HepG2 (cell line): Measurements from ENCODE around the gene PDE5A. TPM values are rescaled to one million over a fixed set of nuclear protein-coding genes. Genes with fewer than 3 reads are reported as not detected.

ENCODE experiments used
- ATAC-seq: fragments of 200-7000 bp; cut with Tn5 transposase; 3 replicates; pipeline ENCODE4 v1.9.1; 2020; ENCODE audit warnings: mild to moderate bottlenecking, moderate library complexity
- BruUV-seq: library from RNA; stranded (reverse); fragments of 400-500 nt; replicated peaks from 2 replicates; lab custom pipeline; 2021; lab: Mats Ljungman, UMichigan
- CTCF ChIA-PET: fragments of 300-600 bp; formaldehyde crosslinking; extraction: SDS; loops from one replicate; lab custom pipeline; 2021; ENCODE audit warnings: low total read pairs, inconsistent platforms, low intra/inter-chr PET ratio; lab: Yijun Ruan, JAX
- POLR2A ChIA-PET: fragments of 350-600 bp; sonication (Branson Sonifier 250); formaldehyde crosslinking; loops from one replicate; lab custom pipeline; 2020; ENCODE audit warnings: antibody characterized with exemption, inconsistent platforms; lab: Yijun Ruan, JAX
- DNase-seq: peaks from one replicate; pipeline ENCODE4 v3.0.0-alpha.2; 2015; ENCODE audit warnings: low spot score
- FAIRE-seq: peaks from 3 replicates; lab custom pipeline; 2011; peaks lifted over from hg19 to GRCh38; lab: Jason Lieb, UNC
- H2AFZ ChIP-seq: one replicate; pipeline ENCODE4 v1.6.1; 2011; ENCODE audit warnings: low read length, inconsistent platforms
- H3K27ac ChIP-seq: fragments of 300-600 bp; 3 replicates; pipeline ENCODE4 v1.8.0; 2011; ENCODE audit warnings: mixed run types, mild to moderate bottlenecking, mixed read lengths, low read length, inconsistent platforms; ENCODE audit not compliant: insufficient read depth; ENCODE audit errors: extremely low read length
- H3K27me3 ChIP-seq, 2 experiments: fragments of 200-600 bp in 1 of 2; 2 replicates in 1 of 2; 3 replicates in 1 of 2; pipeline versions ENCODE4 v1.6.0 to v1.8.0; 2011; ENCODE audit warnings: low read length in 2 of 2, mild to moderate bottlenecking in 2 of 2, moderate library complexity in 2 of 2, inconsistent platforms in 1 of 2; ENCODE audit not compliant: insufficient read depth in 2 of 2, control insufficient read depth in 1 of 2
- H3K36me3 ChIP-seq, 2 experiments: fragments of 200-600 bp in 1 of 2; replicated peaks in 1 of 2; 2 replicates in 1 of 2; 3 replicates in 1 of 2; pipeline versions ENCODE4 v1.5.1 to v1.8.0; 2011; ENCODE audit warnings: low read length in 2 of 2, inconsistent platforms in 1 of 2; ENCODE audit not compliant: insufficient read depth in 2 of 2, control insufficient read depth in 1 of 2
- H3K4me1 ChIP-seq: 2 replicates; pipeline ENCODE4 v1.5.1; 2012; ENCODE audit warnings: low read length, inconsistent platforms; ENCODE audit not compliant: insufficient read depth
- H3K4me2 ChIP-seq: 2 replicates; pipeline ENCODE4 v1.6.0; 2011; ENCODE audit warnings: low read depth, low read length, inconsistent platforms
- H3K4me3 ChIP-seq, 3 experiments: fragments of 200-600 bp in 1 of 3; sonication (generic), shearing (Covaris generic) in 1 of 3; replicated peaks in 1 of 3; 2 replicates each; pipeline ENCODE4 v1.5.1; 2011 to 2016; ENCODE audit warnings: low read length in 3 of 3, inconsistent platforms in 2 of 3, low read depth in 2 of 3, mild to moderate bottlenecking in 2 of 3, control low read depth in 1 of 3, mixed read lengths in 1 of 3; ENCODE audit not compliant: insufficient read depth in 1 of 3
- H3K79me2 ChIP-seq: one replicate; pipeline ENCODE4 v1.6.1; 2011; ENCODE audit warnings: low read length, inconsistent platforms; ENCODE audit not compliant: insufficient read depth
- H3K9ac ChIP-seq: 2 replicates; pipeline ENCODE4 v1.6.0; 2011; ENCODE audit warnings: mild to moderate bottlenecking, low read depth, low read length, inconsistent platforms; ENCODE audit not compliant: insufficient read depth
- H3K9me3 ChIP-seq: 2 replicates; pipeline ENCODE4 v1.5.1; 2012; ENCODE audit warnings: mild to moderate bottlenecking, low read length
- H4K20me1 ChIP-seq: 2 replicates; pipeline ENCODE4 v1.6.0; 2011; ENCODE audit warnings: inconsistent platforms, mild to moderate bottlenecking, low read length, moderate library complexity; ENCODE audit not compliant: insufficient read depth
- CTCF ChIP-seq: sonication (generic); formaldehyde crosslinking; IDR thresholded peaks from 2 replicates; pipeline ENCODE4 v1.5.0; 2020; ENCODE audit warnings: mild to moderate bottlenecking, missing genetic modification reagents, moderate library complexity
- HOMEZ ChIP-seq: IDR thresholded peaks from 2 replicates; pipeline ENCODE4 v1.6.1; 2016; ENCODE audit warnings: low read depth
- SMAD1 ChIP-seq: sonication (generic); formaldehyde crosslinking; IDR thresholded peaks from 2 replicates; pipeline ENCODE4 v1.4.0; 2020; ENCODE audit warnings: missing genetic modification reagents, low read depth, mild to moderate bottlenecking, borderline replicate concordance
- STAG1 ChIP-seq: sonication (generic); formaldehyde crosslinking; IDR thresholded peaks from 2 replicates; pipeline ENCODE4 v1.4.0; 2020; ENCODE audit warnings: missing genetic modification reagents
- ZFP1 ChIP-seq: IDR thresholded peaks from 2 replicates; pipeline ENCODE4 v1.6.1; 2016
- ZNF224 ChIP-seq: sonication (generic); formaldehyde crosslinking; IDR thresholded peaks from 2 replicates; pipeline ENCODE4 v1.5.0; 2020; ENCODE audit warnings: mild to moderate bottlenecking, missing genetic modification reagents
- in situ Hi-C: cut with HindIII; loops from 2 replicates; pipeline ENCODE4 v1.10.0; 2017; ENCODE audit warnings: low pct_unique_long_range_greater_than_20kb; ENCODE audit not compliant: extremely low pct_ligation_motif_present
- intact Hi-C: fragments of 100-400 bp; cut with micrococcal nuclease; formaldehyde crosslinking; loops from one replicate; pipeline ENCODE4 v1.10.0; 2022; ENCODE audit not compliant: unreplicated experiment
- polyA plus RNA-seq, 8 experiments: library from polyadenylated mRNA; depleted of rRNA in 3 of 8; stranded (reverse) in 7 of 8; unstranded in 1 of 8; fragments of >200 nt; fragmentation: Illumina TruSeq in 4 of 8; extraction: Trizol in 4 of 8; gene quantifications; 2 replicates each; pipeline versions ENCODE4 v1.2.1 to v1.2.3, GENCODE V29; 2011 to 2016; ENCODE audit warnings: low read depth in 4 of 8, missing spikeins in 1 of 8, mixed read lengths in 1 of 8; ENCODE audit not compliant: insufficient read depth in 1 of 8
- total RNA-seq, 5 experiments: library from RNA; depleted of rRNA; stranded (reverse); fragments of >200 nt; fragmentation: Illumina TruSeq; extraction: Trizol; gene quantifications; 2 replicates each; pipeline ENCODE4 v1.2.3, GENCODE V29; 2016; ENCODE audit warnings: low read depth in 1 of 5

The PDE5A gene
- total and polyA plus RNA-seq, 2 of the 13 experiments (the other 11 are each of a cell fraction or from before 2014, with no cell fraction given), result 0.22 to 0.44 TPM

- Histone ChIP-seq H3K36me3 (no peaks in the 10 kb centered on the region), H3K9ac (no peak overlapping the region), H3K4me2 (no peak overlapping the region), H3K9me3 (peaks cover 25% of the 10 kb centered on the region), H3K4me3 (no peak overlapping the region), H3K79me2 (no peaks in the 10 kb centered on the region), H4K20me1 (no peaks in the 10 kb centered on the region), H3K4me1 (no peaks in the 10 kb centered on the region), H3K27me3 (no peaks in the 10 kb centered on the region), H3K27ac (no peak overlapping the region), H2AFZ (no peak overlapping the region)
- in situ Hi-C loops, result no loop called here
- intact Hi-C loops, result no loop called here
- BruUV-seq, result no TSS peak
- ChIA-PET POLR2A (no interaction called here), CTCF (no interaction called here)
- no peak for DNase-seq
- no peak for ATAC-seq
- TF ChIP-seq ZFP1 (CRISPR knock-in tag) (peak; percentile 98), ZNF224 (CRISPR knock-in tag) (no peak)
- FAIRE-seq, result no peak
Measured at GRCh38 chr4:119564106-119564505, 64.5 kb downstream of the PDE5A start.

- peak; percentile 39 for DNase-seq
- Histone ChIP-seq H3K36me3 (no peaks in the 10 kb centered on the region), H2AFZ (no peak overlapping the region), H3K4me3 (no peak overlapping the region), H3K9ac (no peak overlapping the region), H3K79me2 (no peaks in the 10 kb centered on the region), H3K9me3 (peaks cover 11% of the 10 kb centered on the region), H3K27me3 (no peaks in the 10 kb centered on the region), H3K27ac (no peak overlapping the region), H3K4me2 (no peak overlapping the region), H4K20me1 (no peaks in the 10 kb centered on the region), H3K4me1 (no peaks in the 10 kb centered on the region)
- ATAC-seq, result no peak; the same call in 2 of the 3 replicates
- BruUV-seq, result no TSS peak
- intact Hi-C loops (loop anchor here (1.0 to 5.0 kb wide), 3 partner anchors 68 to 491 kb away; no protein-coding TSS in a partner anchor), in situ Hi-C loops (loop anchor here (10.0 kb wide), 1 partner anchor 496 kb away; no protein-coding TSS in a partner anchor)
- ChIA-PET POLR2A (no interaction called here), CTCF (interaction anchor here (1.5 kb wide), 1 partner anchor 491 kb away, joined by 14 read pairs; no protein-coding TSS in a partner anchor)
- FAIRE-seq, result no peak
- no peak for TF ChIP-seq SMAD1 (CRISPR knock-in tag)
- TF ChIP-seq CTCF, result peak; percentile 33; the same call in 1 of the 2 replicates
- TF ChIP-seq HOMEZ (CRISPR knock-in tag), result no peak
- TF ChIP-seq STAG1 (CRISPR knock-in tag), result peak; percentile 58
Measured at GRCh38 chr4:119559044-119559647, 69.5 kb downstream of the PDE5A start.
